ENCODE measurements around the gene SORBS2.

- no peak for TF ChIP-seq CTCF (IDR thresholded peaks at IDR 0.05)
- no peak for TF ChIP-seq TCF7L2 (IDR thresholded peaks at IDR 0.05; ENCODE audit: low read depth, low read length)
- TF ChIP-seq SIN3A (IDR thresholded peaks at IDR 0.05; ENCODE audit: borderline replicate concordance, insufficient read depth, low read depth, low read length) = no peak
- no peak for TF ChIP-seq POLR2AphosphoS5 (IDR thresholded peaks at IDR 0.05; ENCODE audit: low read depth, low read length)
- TF ChIP-seq REST (IDR thresholded peaks at IDR 0.05; ENCODE audit: insufficient read depth in 1 of 2, low read depth in 2 of 2, low read length in 1 of 2) = no peak
These were observed 23.8 kb upstream of the SORBS2 start for GRCh38 chr4:185835814-185836213.
